GM19397 (cell line): ENCODE measurements around the gene SH3RF1.
"Not testable (repeated sequence)": the region's sequence is repeated elsewhere in the genome, so short reads cannot be mapped to it uniquely, and the experiment has no call there.

Source experiments
- ATAC-seq: cut with Tn5 transposase; IDR thresholded peaks from one replicate; pipeline ENCODE4 v1.9.1; 2021; ENCODE audit warnings: mild to moderate bottlenecking, moderate library complexity; ENCODE audit not compliant: unreplicated experiment

Gene SH3RF1

DNA sequence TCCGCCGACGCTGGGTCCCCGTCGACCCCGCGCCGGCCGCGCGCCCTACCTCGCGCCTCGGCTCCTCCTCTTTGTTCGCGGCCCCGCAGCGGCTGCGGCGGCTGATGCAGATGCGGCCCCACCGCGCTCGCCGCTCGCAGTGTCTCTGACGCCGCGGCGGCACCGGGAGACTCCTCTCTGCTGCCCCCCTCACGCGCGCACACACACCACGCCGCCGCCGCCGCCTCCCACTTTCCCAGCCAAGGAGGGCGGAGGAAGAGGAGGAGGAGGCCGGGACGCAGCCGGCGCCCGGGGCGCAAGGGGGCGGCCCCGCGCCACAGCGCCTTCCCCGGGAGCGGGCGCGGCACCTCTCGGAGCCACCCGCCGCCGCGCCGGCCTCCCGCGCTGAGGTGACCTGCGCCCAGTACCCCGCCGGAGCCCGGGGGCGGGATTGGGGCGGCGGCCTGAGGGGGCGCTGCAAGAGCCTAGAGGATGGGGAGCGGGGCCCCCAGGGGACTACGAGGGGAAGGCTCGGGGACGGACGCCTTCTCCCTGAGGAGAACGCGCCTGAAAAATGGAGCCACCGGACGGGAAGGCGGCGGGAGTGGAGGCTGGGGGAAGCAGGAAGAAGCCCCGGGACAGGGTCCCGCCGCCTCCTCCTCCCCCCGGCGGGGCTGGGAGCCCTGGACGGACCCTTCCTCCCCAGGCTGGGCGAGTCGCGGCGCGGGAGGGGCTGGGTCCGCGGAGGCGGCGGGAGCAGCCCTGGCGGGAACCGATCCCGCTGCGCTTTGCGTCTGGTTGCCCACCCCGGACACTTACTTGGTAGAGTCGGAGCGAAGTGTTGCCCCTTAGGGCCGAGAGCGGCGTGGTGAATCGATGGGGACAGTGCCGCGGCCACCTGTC, at the start of gene SH3RF1:
Gene SH3RF1 (minus strand): TSS at position 147 of the 882 bp plus-strand sequence. CDS start 1,744 bp downstream, outside the sequence.
- peak; percentile 72 for ATAC-seq

DNA sequence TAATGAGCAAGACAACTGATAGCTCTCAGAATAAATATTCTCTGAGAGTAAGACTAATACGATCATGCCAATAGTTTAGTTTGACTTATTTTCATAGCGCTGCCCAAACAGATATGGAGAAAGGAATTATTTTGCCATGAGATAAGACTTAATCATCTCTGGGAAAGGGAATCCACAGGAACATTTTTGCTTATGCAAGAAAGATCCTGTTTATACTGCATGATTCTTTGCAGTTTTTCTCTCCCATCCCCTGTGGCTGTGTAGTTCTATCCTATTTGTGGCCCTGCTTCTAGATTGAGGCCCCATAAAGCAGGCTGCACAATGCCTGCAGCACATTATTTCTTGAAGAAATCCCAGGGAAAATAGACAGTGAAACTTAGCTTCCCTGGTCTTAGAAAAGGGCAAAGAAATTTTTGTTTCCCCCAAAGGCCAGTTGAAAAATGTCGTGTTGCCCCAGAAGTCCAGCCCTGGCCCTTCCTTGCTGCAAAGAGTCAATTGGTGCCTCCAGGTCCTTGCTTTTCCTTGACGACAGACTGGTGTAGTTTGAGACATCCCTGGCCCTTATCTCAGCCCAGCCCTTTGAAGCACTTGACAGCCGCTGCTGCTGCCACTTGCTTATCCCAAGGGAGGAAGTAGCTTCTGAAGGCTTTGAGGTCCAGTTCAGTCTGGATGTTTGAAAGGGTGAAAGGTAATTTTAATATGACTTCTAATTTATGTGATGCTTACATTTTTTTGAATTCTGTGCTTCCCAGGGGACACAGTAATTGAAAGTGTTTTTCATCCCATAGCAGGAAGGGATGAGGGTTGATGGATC, 45.0 kb upstream of the SH3RF1 start:
- ATAC-seq: no peak

DNA sequence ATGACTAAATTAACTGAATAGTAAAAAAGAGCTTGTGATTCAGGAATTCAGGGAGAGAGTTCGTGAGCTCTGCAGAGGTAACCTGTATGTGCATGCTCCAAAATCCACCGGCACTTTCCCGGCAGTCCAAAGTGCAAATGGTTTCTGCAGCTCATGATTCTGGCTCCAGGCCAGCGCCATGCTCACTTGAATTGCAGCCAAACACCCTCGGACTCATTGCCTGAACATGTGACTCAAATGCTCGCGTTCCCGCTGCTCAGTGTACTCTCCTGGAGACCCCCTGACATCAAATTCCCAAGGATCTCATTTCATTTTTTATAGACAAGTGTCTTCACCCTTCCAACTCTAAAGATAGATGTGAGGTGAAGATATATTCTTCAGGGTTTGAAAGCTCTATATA, 44.1 kb upstream of the SH3RF1 start:
- no peak for ATAC-seq

DNA sequence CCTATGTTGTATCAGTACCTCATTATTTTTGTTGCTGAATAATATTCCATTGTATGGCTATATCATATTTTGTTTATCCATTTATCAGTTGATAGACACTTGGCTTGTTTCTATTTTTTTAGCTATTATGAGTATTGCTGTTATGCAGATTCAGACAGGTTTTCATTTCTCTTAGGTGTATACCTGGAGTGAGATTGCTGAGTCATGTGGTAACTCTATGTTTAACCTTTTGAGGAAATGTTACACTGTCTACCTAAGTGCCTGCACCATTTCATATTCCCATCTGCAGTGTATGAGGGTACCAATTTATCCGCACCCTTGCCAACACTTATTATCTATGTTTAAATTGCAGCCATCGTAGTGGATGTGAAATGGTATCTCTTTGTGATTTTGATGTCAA, 43.0 kb upstream of the SH3RF1 start:
- ATAC-seq: no peak

DNA sequence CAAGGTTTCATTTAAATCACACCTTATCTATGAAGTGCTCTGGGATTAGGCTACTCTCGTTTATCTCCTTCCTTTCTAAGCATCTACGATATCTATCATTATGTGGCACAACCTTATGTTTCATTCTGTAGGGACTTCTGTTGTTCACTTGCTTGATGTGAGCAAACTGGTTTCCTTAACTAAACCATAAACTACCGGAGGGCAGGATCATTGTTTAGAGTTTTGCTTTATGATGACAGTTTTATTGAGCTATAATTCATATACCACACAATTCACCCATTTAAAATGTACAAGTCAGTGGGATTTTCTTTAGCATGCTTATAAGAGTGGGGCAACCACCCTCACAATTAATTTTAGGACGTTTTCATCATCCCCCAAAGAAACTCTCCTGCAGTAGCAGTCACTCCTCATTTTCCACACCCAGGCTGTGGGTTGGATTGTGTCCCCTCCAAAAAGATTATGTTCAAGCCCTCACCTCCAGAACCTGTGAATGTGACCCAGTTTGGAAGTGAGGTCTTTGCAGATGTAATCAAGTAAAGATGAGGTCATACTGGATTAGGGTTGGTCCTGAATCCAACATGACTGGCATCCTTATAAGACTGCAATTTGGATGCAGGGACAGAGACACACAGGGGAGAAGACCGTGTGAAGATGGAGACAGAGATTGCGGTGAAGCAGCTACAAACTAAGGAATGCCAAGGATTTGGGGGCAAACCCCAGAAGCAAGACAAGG, 42.1 kb upstream of the SH3RF1 start:
- no peak for ATAC-seq

DNA sequence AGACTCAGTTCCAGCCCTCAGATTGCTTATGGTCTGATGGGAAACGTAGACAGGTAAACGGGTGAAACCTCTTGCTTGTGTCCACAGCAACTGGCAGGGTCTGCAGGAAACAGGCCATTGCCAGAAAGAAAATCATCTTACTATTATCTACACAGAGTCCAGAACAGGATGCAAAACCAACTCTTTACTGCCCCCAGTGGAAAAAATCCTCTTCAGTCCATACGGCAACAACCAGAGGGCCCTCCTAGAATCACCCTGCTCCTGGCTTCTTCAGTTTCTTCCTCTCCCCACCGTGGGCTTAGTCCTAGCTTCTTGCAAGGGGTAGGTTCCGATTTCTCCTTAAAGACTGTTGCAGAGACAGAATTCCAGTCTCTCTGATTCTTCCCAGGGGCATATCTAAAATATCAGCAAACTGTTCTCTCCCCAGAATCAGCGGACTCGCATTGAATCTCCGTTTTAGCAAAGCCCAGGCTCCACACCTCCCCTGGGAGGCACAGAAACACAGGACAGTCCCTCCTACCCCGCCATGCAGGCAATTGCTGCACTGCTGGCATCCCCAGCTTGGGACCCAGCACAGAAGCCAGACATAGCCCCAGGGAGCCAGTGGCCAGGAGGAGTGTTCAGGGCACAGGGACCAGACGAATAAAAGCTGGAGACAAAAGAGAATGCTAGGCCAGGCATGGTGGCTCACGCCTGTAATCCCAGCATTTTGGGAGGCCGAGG, 41.0 kb upstream of the SH3RF1 start:
- ATAC-seq: peak; percentile 77

DNA sequence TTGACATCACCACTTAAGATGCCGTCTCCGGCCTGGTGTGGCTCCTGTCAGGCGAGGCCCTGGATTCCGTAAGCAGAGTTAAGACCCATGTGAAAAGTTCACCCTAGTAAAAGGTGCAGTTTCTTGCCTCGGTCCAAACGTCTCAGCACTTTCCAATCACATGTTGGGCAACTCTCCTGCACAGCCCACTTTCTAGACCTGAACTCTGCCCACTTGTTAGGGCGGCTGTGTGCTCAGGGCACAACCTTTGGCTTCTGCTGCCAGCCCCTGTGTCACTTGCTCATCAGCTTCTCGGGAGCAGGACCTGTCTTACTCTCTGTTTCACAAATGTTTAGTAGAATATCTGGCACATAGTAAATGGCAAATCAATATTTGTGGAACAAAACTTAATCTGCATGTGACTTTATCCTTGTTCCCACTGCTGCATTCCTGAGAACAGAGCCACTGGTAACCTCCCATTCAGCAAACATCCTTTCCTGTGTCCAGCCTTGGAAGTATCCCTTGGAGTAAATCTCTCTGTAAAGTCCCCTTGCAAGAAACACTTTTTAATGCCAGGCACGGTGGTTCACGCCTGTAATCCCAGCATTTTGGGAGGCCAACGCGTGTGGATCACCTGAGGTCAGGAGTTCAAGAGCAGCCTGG, 38.7 kb upstream of the SH3RF1 start:
- no peak for ATAC-seq

DNA sequence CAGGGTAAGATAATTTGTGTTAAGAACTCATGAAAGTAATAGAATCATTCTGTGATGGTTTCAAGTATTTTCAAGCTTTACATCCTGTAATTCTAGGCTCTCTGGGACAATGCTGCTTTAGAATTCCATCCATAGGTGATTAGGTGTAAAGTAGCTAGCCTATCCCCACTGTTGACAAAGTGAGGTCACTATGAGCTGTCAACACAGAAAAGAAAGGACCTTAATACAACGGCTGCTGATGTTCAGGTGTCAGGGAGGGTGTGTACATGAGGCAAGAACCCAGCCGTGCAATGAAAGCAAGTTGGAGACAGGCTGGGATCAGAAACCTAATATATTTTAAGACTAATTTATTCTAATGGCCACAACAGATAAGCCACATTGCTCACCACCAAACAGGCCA, 36.8 kb upstream of the SH3RF1 start:
- no peak for ATAC-seq

DNA sequence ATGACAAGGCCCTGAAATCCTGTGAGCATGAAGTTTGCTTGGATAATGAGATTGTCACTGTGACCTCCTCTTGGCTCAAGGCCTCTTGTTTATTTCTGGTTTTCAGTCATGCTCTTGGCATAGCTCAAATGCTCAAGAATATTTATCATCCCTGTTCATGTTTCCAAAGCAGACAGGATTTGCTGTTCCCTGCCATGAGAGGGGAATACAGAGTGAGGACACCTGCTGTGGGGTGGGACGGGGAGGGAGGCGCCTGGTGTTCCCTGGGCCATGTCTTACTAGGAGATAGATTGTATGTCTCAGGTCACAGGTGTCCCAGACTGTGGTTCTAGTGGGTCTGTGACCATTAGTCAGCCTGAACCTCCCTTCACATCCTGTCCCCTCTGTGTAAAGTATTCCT, 34.9 kb upstream of the SH3RF1 start:
- no peak for ATAC-seq

DNA sequence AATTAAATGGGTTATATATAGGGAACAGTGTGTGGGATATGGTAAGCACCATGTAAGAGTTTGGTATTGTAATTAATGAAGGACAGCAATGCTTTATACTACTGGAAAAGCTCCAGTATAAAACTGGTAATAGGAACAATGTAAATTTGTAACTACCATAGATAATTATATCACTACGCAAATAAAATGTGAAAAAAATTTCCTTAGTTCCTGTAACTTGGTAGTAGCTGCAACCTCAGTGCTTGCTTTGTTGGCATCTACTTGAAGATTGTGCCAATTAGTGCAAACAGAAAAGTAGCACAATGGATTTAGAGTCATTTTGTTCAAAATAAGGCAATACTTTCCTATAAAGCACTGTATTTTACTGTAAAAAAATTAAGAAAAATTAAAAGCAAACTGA, 34.4 kb upstream of the SH3RF1 start:
- ATAC-seq: no peak

DNA sequence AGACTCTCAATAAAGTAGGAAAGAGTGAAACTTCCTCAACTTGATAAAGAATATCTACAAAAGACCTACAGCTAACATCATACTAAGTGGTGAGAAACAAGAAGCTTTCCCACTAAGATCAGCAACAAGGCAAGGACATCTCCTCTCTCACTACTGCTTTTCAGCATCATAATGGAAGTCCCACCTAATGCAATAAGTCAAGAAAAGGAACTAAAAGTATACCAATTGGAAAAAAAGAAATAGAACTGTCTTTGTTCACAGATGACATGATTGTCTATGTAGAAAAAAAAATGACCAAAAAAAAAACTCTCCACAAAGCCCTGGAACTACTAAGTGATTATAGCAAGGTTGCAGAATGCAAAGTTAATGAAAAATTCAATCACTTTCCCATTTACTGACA, 25.1 kb upstream of the SH3RF1 start:
- ATAC-seq: no peak

DNA sequence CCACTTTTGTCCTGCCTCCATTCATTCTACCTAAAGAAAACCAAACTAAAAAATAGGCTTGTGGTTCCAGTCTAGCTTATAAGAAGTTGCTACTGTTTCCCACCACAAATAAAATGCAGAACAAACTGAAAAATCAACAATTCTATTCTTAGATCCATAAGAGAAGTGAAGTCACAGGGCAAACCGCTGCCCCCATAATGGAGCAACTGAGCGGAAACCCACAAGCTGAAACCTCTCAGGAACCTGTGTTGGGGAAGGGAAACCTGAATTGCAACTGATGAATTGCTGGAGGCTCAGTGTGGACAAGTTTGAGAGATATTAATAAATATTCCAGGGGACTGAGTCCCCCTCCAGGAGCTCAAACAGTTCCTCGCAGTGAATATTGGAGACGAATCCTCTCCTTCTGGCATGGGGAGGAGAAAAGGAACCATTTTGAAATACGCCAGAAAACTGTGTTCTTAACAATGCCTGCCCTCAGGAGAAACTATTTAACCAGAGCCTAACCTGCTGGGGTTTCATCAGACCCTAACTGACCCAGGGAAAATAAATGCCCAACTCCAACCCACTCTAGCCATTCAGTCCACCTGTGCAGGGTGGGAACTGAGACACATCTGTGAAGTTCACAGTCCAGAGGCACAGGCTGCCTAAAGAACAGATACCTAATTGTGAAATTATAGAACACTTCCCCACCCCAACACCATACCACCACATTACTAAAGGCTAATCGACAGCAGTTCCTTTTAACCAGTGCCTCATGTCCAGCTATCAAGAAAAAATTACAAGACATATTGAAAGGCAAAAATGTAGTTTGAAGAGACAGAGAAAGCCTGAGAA, 22.8 kb upstream of the SH3RF1 start:
- ATAC-seq: peak; percentile 91

DNA sequence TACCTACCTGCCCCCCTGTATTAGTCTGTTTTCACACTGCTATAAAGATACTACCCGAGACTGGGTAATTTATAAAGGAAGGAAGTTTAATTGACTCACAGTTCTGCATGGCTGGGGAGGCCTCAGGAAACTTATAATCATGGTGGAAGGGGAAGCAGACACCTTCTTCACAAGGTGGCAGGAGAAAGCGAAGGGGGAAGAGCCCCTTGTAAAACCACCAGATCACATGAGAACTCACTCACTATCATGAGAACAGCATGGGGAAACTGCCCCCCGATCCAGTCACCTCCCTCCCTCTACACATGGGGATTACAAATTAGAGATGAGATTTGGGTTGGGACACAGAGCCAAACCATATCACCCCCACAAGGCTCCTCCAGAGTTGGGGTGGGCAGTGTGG, 17.2 kb upstream of the SH3RF1 start:
- not testable (repeated sequence) for ATAC-seq

DNA sequence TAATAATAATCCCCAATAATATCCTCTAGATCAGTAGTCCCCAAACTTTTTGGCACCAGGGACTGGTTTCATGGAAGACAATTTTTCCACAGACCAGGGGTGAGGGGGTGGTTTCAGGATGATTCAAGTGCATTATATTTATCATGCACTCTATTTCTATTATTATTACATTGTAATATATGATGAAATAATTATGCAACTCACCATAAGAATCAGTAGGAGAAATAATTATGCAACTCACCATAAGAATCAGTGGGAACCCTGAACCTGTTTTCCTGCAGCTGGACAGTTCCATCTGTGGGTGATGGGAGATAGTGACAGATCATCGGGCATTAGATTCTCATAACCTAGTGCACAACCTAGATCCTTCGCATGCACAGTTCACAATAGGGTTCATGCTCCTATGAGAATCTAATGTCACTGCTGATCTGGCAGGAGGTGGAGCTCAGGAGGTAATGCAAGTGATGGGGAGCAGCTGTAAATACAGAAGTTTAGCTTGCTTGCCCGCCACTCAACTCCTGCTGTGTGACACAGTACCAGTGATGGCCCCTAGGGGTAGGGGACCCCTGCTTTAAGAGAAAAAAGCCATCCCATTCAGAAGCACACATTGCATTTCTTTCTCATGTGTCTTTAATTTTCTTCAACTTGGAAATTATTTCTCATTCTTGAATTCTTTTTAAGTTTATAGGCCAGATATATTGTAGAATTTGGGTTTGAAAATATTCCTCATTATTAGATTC, 16.0 kb upstream of the SH3RF1 start:
- ATAC-seq: no peak

DNA sequence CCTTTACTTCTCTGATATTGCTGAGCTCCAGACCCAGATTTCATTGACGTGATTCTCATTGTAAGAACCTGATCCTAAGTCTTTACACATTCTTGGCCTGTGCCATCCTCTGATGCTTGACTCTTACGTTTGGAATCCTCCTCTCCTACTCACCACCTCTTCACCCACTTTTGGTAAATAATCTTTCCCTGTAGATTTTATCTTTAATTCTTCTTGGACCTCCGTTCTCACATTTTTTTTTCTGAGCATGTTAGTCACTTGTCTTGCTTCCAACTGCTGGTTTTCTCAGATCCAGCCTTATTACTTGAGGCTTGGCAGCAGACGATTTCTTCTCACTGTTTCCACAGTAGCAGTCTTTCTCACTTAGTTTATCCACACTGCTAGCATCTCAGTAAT, 12.4 kb upstream of the SH3RF1 start:
- ATAC-seq: no peak

DNA sequence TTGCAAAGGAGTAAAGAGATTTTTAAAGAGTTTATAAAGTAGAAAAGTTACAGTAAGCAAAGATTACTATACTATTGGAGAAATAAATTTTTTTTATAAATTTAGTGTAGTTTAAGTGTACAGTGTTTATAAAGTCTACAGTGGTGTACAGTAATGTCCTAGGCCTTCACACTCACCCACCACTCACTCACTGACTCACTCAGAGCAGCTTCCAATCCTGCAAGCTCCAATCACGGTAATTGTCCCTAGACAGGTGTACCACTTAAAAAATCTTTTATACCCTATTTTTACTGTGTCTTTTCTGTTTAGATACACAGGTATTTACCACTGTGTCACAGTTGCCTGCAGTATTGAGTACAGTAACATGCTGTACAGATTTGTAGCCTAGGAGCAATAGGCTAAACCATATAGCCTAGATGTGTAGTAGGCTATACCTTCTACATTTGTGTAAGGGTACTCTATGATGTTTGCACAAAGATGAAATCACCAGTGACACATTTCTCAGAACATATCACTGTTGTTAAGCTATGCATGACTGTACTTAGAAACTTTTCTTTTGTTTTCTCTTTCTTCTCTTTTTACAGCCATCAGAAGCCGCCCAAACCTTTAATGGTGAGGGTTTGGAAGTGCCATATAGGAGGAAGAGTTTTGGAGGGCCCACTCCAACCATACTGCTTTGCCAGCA, 11.8 kb upstream of the SH3RF1 start:
- no peak for ATAC-seq

DNA sequence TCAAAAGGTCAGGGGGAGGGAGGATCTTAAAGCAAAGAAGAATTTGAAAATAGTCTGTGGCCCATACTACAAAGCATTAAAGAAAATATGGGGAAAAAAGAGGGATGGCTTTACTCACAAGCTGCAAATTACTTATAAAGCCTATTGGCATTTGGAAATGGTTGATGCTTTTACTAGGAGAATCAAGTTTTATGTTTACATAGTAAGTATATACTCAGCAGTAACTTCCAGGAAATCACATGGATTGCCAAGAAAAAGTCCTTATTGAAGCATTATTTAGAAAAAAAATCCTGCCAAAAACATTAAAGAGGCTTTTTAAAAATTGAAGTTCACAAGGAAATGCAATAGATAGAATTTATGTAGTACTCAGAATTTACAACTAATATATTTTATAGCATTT, 8.4 kb upstream of the SH3RF1 start:
- no peak for ATAC-seq

DNA sequence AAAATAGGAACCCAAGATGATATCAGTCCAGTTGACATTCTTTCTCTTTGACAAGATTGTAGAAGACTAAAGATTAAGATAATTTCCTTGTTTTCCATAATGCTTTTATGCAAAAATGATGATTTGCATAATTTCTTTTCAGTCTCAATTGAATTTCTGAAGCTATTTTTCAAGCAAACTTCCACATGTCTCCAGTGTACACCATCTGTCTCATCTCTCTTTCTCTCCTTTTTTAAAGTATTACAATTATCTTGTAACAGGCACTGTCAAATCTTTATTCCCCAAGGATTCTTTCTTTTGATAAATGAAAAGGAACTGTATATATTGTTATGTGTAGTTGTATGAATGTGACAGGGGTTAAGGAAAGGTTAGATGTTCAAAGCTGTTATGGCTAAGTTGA, 7.9 kb upstream of the SH3RF1 start:
- ATAC-seq: no peak
